GM12892 (cell line): ENCODE results near the gene TUBB1.

Experiments used
- POLR2A ChIP-seq: IDR thresholded peaks from 2 replicates; pipeline ENCODE4 v1.6.1; 2011; ENCODE audit warnings: low read depth, low read length, control low read depth
- POLR2AphosphoS5 ChIP-seq: IDR thresholded peaks from 2 replicates; pipeline ENCODE4 v1.6.1; 2011; ENCODE audit warnings: low read depth, low read length, control low read depth

GRCh38 chr20:59051666-59052185 is 32.5 kb downstream of the TUBB1 start:
- TF ChIP-seq POLR2A: no peak
- TF ChIP-seq POLR2AphosphoS5: no peak
